ENCODE results near the gene MREG.
"Not testable (repeated sequence)": the region's sequence is repeated elsewhere in the genome, so short reads cannot be mapped to it uniquely, and the experiment has no call there.

MREG gene

GRCh38 chr2:215984661-215985060 is 28.7 kb downstream of the MREG start:
- DNase-seq: no peak

GRCh38 chr2:215983581-215984351 is 29.6 kb downstream of the MREG start:
- no peak for DNase-seq

- no peak for DNase-seq
These were observed 30.9 kb downstream of the MREG start for GRCh38 chr2:215982465-215982875.

- no peak for DNase-seq
These were observed 32.2 kb downstream of the MREG start for GRCh38 chr2:215981115-215981514.

- DNase-seq: no peak
These were observed 33.7 kb downstream of the MREG start for GRCh38 chr2:215979620-215980019.

GRCh38 chr2:215974700-215975429 is 38.5 kb downstream of the MREG start:
- DNase-seq: no peak

GRCh38 chr2:215973954-215974699 is 39.2 kb downstream of the MREG start:
- DNase-seq: no peak

- DNase-seq: no peak
These were observed 40.1 kb downstream of the MREG start for GRCh38 chr2:215973145-215973792.

GRCh38 chr2:215971671-215972070 is 41.7 kb downstream of the MREG start:
- no peak for DNase-seq

- not testable (repeated sequence) for DNase-seq
These were observed 42.5 kb downstream of the MREG start for GRCh38 chr2:215970894-215971293.

- DNase-seq: no peak
These were observed 42.9 kb downstream of the MREG start for GRCh38 chr2:215970425-215970824.

- DNase-seq: no peak
These were observed 44.1 kb downstream of the MREG start for GRCh38 chr2:215969131-215969841.

GRCh38 chr2:215968499-215968898 is 44.9 kb downstream of the MREG start:
- no peak for DNase-seq

- DNase-seq: no peak
These were observed 45.6 kb downstream of the MREG start for GRCh38 chr2:215967590-215968378.

- DNase-seq: no peak
These were observed 46.4 kb downstream of the MREG start for GRCh38 chr2:215966951-215967350.

- DNase-seq: no peak
These were observed 47.1 kb downstream of the MREG start for GRCh38 chr2:215966274-215966673.

- DNase-seq: no peak
These were observed 47.7 kb downstream of the MREG start for GRCh38 chr2:215965532-215966165.

- no peak for DNase-seq
These were observed 51.4 kb downstream of the MREG start for GRCh38 chr2:215961981-215962380.

- no peak for DNase-seq
These were observed 55.1 kb downstream of the MREG start for GRCh38 chr2:215958257-215958656.

- not testable (repeated sequence) for DNase-seq
These were observed 55.8 kb downstream of the MREG start for GRCh38 chr2:215957354-215958122.
